ENCODE measurements around the gene CRADD. TPM values are rescaled to one million over a fixed set of nuclear protein-coding genes. Genes with fewer than 3 reads are reported as not detected.
"Not testable (repeated sequence)": the region's sequence is repeated elsewhere in the genome, so short reads cannot be mapped to it uniquely, and the experiment has no call there.

Gene CRADD
- total and polyA plus RNA-seq, 2 experiments from 2014 or later = 18.6 to 21.5 TPM

GRCh38 chr12:93794738-93795137 is 117.6 kb downstream of the CRADD start:
- Histone ChIP-seq H3K9me3 (ENCODE audit: low read depth) (no peaks in the 10 kb centered on the region), H3K4me3 (no peak overlapping the region), H3K4me1 (ENCODE audit: insufficient read depth) (peaks cover 45% of the 10 kb centered on the region), H3K9ac (no peak overlapping the region), H3K79me2 (ENCODE audit: insufficient read depth) (peaks cover 2% of the 10 kb centered on the region; the same call in 1 of the 2 replicates), H3K4me2 (ENCODE audit: unreplicated experiment) (no peak overlapping the region), H3K27me3 (replicated peaks; ENCODE audit: insufficient read depth) (no peaks in the 10 kb centered on the region), H2AFZ (no peak overlapping the region), H3K27ac (no peak overlapping the region), H3K36me3 (ENCODE audit: low read depth) (no peaks in the 10 kb centered on the region), H4K20me1 (ENCODE audit: insufficient read depth) (no peaks in the 10 kb centered on the region), H3K9me2 (ENCODE audit: insufficient read depth) (no peaks in the 10 kb centered on the region), H3F3A (ENCODE audit: insufficient read depth) (peaks cover 22% of the 10 kb centered on the region; the same call in 1 of the 2 replicates)
- no peak for TF ChIP-seq EZH2 (IDR thresholded peaks at IDR 0.05; ENCODE audit: insufficient read depth, poor library complexity, severe bottlenecking)
- TF ChIP-seq EZH2phosphoT487 (IDR thresholded peaks at IDR 0.05; ENCODE audit: insufficient read depth, low read depth) = no peak
- in situ Hi-C loops (cut with MboI) = no loop called here
- 93 to 95% methylated on average over 2 of the region's 2 CpGs for WGBS, 2 experiments (ENCODE audit: low coverage in 1 of 2, low lambda C conversion rate in 2 of 2, missing lambda C conversion rate in 2 of 2)
- DNase-seq = no peak

GRCh38 chr12:93795352-93795751 is 118.2 kb downstream of the CRADD start:
- Histone ChIP-seq H3K27ac (no peak overlapping the region), H3K79me2 (ENCODE audit: insufficient read depth) (no peaks in the 10 kb centered on the region), H3K4me2 (ENCODE audit: unreplicated experiment) (no peak overlapping the region), H3K4me1 (ENCODE audit: insufficient read depth) (peaks cover 39% of the 10 kb centered on the region), H4K20me1 (ENCODE audit: insufficient read depth) (no peaks in the 10 kb centered on the region), H3K4me3 (no peak overlapping the region), H3K9me3 (ENCODE audit: low read depth) (no peaks in the 10 kb centered on the region), H3K27me3 (replicated peaks; ENCODE audit: insufficient read depth) (no peaks in the 10 kb centered on the region), H3K9me2 (ENCODE audit: insufficient read depth) (no peaks in the 10 kb centered on the region), H3K9ac (no peak overlapping the region), H3K36me3 (ENCODE audit: low read depth) (no peaks in the 10 kb centered on the region), H2AFZ (no peak overlapping the region), H3F3A (ENCODE audit: insufficient read depth) (peaks cover 16% of the 10 kb centered on the region; the same call in 1 of the 2 replicates)
- 97 to 99% methylated on average over 3 of the region's 3 CpGs for WGBS, 2 experiments (ENCODE audit: low coverage in 1 of 2, low lambda C conversion rate in 2 of 2, missing lambda C conversion rate in 2 of 2)
- TF ChIP-seq EZH2 (IDR thresholded peaks at IDR 0.05; ENCODE audit: insufficient read depth, poor library complexity, severe bottlenecking) (no peak), EZH2phosphoT487 (IDR thresholded peaks at IDR 0.05; ENCODE audit: insufficient read depth, low read depth) (no peak)
- DNase-seq = no peak
- in situ Hi-C loops (cut with MboI) = no loop called here

GRCh38 chr12:93796729-93797128 is 119.6 kb downstream of the CRADD start:
- Histone ChIP-seq H3K9ac (no peak overlapping the region), H3K36me3 (ENCODE audit: low read depth) (no peaks in the 10 kb centered on the region), H3F3A (ENCODE audit: insufficient read depth) (peaks cover 8% of the 10 kb centered on the region; the same call in 1 of the 2 replicates), H3K27ac (no peak overlapping the region), H3K4me1 (ENCODE audit: insufficient read depth) (peaks cover 28% of the 10 kb centered on the region), H3K9me2 (ENCODE audit: insufficient read depth) (no peaks in the 10 kb centered on the region), H3K27me3 (replicated peaks; ENCODE audit: insufficient read depth) (no peaks in the 10 kb centered on the region), H3K4me2 (ENCODE audit: unreplicated experiment) (no peak overlapping the region), H3K79me2 (ENCODE audit: insufficient read depth) (no peaks in the 10 kb centered on the region), H3K4me3 (no peak overlapping the region), H2AFZ (no peak overlapping the region), H3K9me3 (ENCODE audit: low read depth) (no peaks in the 10 kb centered on the region), H4K20me1 (ENCODE audit: insufficient read depth) (no peaks in the 10 kb centered on the region)
- TF ChIP-seq EZH2phosphoT487 (IDR thresholded peaks at IDR 0.05; ENCODE audit: insufficient read depth, low read depth) = no peak
- no peak for TF ChIP-seq EZH2 (IDR thresholded peaks at IDR 0.05; ENCODE audit: insufficient read depth, poor library complexity, severe bottlenecking)
- 78 to 79% methylated on average over 5 of the region's 5 CpGs for WGBS, 2 experiments (ENCODE audit: low coverage in 1 of 2, low lambda C conversion rate in 2 of 2, missing lambda C conversion rate in 2 of 2)
- no peak for DNase-seq
- in situ Hi-C loops (cut with MboI) = no loop called here

DNA sequence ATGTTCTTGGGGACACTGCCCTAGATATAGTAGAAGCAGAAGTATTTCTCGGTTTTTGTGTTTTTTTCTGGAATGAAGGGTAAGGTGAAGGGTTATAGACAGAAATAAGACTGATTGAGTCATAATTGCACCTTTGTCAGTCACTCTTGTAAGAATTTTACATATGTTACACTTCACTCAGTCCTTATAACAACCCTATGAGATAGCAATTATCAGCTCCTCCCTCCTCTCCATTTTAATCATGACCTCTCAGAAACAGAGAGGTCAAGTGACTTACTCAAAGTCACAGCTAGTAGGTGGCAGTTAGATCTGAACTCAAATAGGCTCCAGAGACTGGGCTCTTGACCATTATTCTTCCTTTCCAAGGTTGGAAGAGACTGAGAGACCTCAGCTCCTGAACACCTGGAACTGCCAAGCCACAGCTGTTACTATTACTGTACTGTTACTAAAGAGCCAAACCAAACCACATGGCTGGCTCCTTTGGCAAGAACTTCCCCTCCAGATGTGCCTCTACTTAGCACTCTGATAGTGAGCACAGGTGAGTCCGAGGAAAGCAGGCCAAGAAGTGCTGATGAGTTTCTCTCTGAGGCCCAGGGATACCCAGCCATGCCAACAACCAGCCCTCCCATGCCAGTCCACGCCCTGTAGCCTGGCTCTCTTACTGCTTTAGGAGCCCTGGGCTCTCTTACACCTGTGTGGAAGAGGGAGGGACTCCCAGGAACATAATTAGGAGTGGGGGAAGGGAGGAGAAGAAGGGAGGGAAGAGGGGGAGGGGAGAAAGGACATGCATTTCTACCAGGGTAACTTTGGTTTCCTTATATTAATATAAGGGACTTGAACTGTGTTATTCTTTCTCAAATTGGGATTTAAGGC is 121.3 kb downstream of the CRADD start:
- Histone ChIP-seq H3F3A (ENCODE audit: insufficient read depth) (peaks cover 16% of the 10 kb centered on the region), H3K4me1 (ENCODE audit: insufficient read depth) (peaks cover 32% of the 10 kb centered on the region), H3K36me3 (ENCODE audit: low read depth) (no peaks in the 10 kb centered on the region), H3K27ac (no peak overlapping the region), H4K20me1 (ENCODE audit: insufficient read depth) (no peaks in the 10 kb centered on the region), H3K27me3 (replicated peaks; ENCODE audit: insufficient read depth) (no peaks in the 10 kb centered on the region), H3K4me3 (no peak overlapping the region), H3K9me2 (ENCODE audit: insufficient read depth) (no peaks in the 10 kb centered on the region), H3K79me2 (ENCODE audit: insufficient read depth) (no peaks in the 10 kb centered on the region), H3K9me3 (ENCODE audit: low read depth) (no peaks in the 10 kb centered on the region), H3K4me2 (ENCODE audit: unreplicated experiment) (peak overlapping the region; percentile 28), H3K9ac (no peak overlapping the region), H2AFZ (no peak overlapping the region)
- TF ChIP-seq EZH2 (IDR thresholded peaks at IDR 0.05; ENCODE audit: insufficient read depth, poor library complexity, severe bottlenecking) (no peak), EZH2phosphoT487 (IDR thresholded peaks at IDR 0.05; ENCODE audit: insufficient read depth, low read depth) (no peak)
- DNase-seq = no peak
- in situ Hi-C loops (cut with MboI) = no loop called here
- WGBS, 2 experiments (ENCODE audit: low coverage in 1 of 2, low lambda C conversion rate in 2 of 2, missing lambda C conversion rate in 2 of 2) = 73 to 76% methylated on average over 3 of the region's 3 CpGs

DNA sequence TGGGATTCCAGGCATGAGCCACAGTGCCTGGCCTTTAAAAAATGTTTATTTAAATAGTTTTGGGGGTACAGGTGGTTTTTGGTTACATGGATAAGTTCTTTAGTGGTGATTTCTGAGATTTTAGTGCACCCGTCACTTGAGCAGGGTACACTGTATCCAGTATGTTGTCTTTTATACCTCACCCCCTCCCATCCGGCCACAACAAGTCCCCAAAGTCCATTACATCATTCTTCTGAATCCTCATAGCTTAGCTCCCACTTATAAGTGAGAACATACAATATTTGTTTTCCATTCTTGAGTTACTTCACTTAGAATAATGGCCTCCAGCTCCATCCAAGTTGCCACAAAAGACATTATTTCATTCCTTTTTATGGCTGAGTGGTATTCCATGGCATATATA is 124.5 kb downstream of the CRADD start:
- H3K36me3 ChIP-seq (ENCODE audit: low read depth); H3K27me3 ChIP-seq (replicated peaks; ENCODE audit: insufficient read depth); H3K4me2 ChIP-seq (ENCODE audit: unreplicated experiment); H2AFZ ChIP-seq; H3K9ac ChIP-seq; H4K20me1 ChIP-seq (ENCODE audit: insufficient read depth); H3K4me3 ChIP-seq; in situ Hi-C loops (cut with MboI); DNase-seq; H3K9me2 ChIP-seq (ENCODE audit: insufficient read depth); H3K79me2 ChIP-seq (ENCODE audit: insufficient read depth); H3K27ac ChIP-seq; H3K9me3 ChIP-seq (ENCODE audit: low read depth): not testable (repeated sequence)
- 85 to 89% methylated on average over 2 of the region's 2 CpGs for WGBS, 2 experiments (ENCODE audit: low coverage in 1 of 2, low lambda C conversion rate in 2 of 2, missing lambda C conversion rate in 2 of 2)
- peaks cover 47% of the 10 kb centered on the region for H3K4me1 ChIP-seq (ENCODE audit: insufficient read depth)
- peaks cover 42% of the 10 kb centered on the region for H3F3A ChIP-seq (ENCODE audit: insufficient read depth)

Data from GM23248 (cell line).